ENCODE results near the gene SYNGR3. TPM values are rescaled to one million over a fixed set of nuclear protein-coding genes. Genes with fewer than 3 reads are reported as not detected.
A peak's percentile ranks its signal among the peaks of the same experiment; 100 is the strongest.

Gene SYNGR3
- total and polyA plus RNA-seq, 2 of the 13 experiments (the other 11 are each of a cell fraction or from before 2014, with no cell fraction given) = 0.97 to 5.7 TPM

GRCh38 chr16:2009791-2010510 lies 20.2 kb downstream of the SYNGR3 start, which contains the start of gene ZNF598 (continued):
- peak; percentile 35; the same call in 1 of the 2 replicates for TF ChIP-seq ZNF280B (CRISPR knock-in tag; IDR thresholded peaks at IDR 0.05; ENCODE audit: borderline replicate concordance)
- peak; percentile 79; the same call in 1 of the 2 replicates for TF ChIP-seq ZNF589 (CRISPR knock-in tag; conservative IDR thresholded peaks at IDR 0.05)
- TF ChIP-seq REL (CRISPR knock-in tag; conservative IDR thresholded peaks at IDR 0.05) = 0 out of 2 replicates have a peak, but pooled peaks have one; percentile 52
- TF ChIP-seq ZNF713 (CRISPR knock-in tag; IDR thresholded peaks at IDR 0.05) = no peak
- TF ChIP-seq ZNF670 (CRISPR knock-in tag; IDR thresholded peaks at IDR 0.05; ENCODE audit: borderline replicate concordance) = peak; percentile 73; the same call in 1 of the 2 replicates
- TF ChIP-seq SIX1 (CRISPR knock-in tag; IDR thresholded peaks at IDR 0.05; ENCODE audit: borderline replicate concordance) = peak; percentile 22; the same call in 1 of the 2 replicates
- no peak for TF ChIP-seq MTF2 (CRISPR knock-in tag; IDR thresholded peaks at IDR 0.05; ENCODE audit: borderline replicate concordance)
- TF ChIP-seq FUBP1 (CRISPR knock-in tag; IDR thresholded peaks at IDR 0.05; ENCODE audit: borderline replicate concordance) = no peak
- no peak for TF ChIP-seq AKNA (CRISPR knock-in tag; IDR thresholded peaks at IDR 0.05; ENCODE audit: borderline replicate concordance)
- no peak for TF ChIP-seq KLF11 (CRISPR knock-in tag; IDR thresholded peaks at IDR 0.05)
- TF ChIP-seq NFYB (CRISPR knock-in tag; IDR thresholded peaks at IDR 0.05) = no peak
- no peak for TF ChIP-seq TBL1XR1 (IDR thresholded peaks at IDR 0.05; ENCODE audit: borderline replicate concordance, low read length, partially characterized antibody)
- no peak for TF ChIP-seq ZNF776 (CRISPR knock-in tag; IDR thresholded peaks at IDR 0.05)
- TF ChIP-seq ZNF33B (CRISPR knock-in tag; IDR thresholded peaks at IDR 0.05) = no peak
- no peak for TF ChIP-seq ZNF343 (CRISPR knock-in tag; IDR thresholded peaks at IDR 0.05)
- no peak for TF ChIP-seq ZNF512B (CRISPR knock-in tag; IDR thresholded peaks at IDR 0.05; ENCODE audit: borderline replicate concordance)
- no peak for TF ChIP-seq ZNF460 (CRISPR knock-in tag; IDR thresholded peaks at IDR 0.05; ENCODE audit: borderline replicate concordance)

Measured in HepG2 (cell line).